CD4-positive, alpha-beta T cell treated with Interleukin-6 at 100 ng/mL for 8 hours (primary cell): ENCODE data around the gene RPLP1.
A peak's percentile ranks its signal among the peaks of the same experiment; 100 is the strongest.
"Not testable (repeated sequence)": the region's sequence is repeated elsewhere in the genome, so short reads cannot be mapped to it uniquely, and the experiment has no call there.

ENCODE experiments used
- DNase-seq: peaks from one replicate; pipeline ENCODE4 v3.0.0-alpha.2; 2020; ENCODE audit warnings: mixed read lengths, low spot score

The RPLP1 gene

DNA sequence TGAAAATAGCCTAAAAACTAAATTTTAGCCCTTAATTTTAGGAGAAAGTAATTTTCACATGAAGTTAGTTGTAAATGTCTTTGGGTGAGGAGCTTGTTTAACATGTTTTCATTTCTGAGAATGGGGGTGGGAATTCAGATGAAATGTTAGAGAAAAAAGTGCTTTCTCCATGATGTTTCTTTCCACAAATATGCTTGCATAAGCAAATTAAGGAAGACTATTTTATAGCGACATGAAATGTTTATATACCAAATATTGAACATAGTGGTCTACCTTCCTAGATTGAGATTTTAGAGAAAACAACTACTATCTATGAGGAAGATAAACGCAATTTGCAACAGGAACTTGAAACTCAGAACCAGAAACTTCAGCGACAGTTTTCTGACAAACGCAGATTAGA is 13.0 kb upstream of the RPLP1 start:
- no peak for DNase-seq

DNA sequence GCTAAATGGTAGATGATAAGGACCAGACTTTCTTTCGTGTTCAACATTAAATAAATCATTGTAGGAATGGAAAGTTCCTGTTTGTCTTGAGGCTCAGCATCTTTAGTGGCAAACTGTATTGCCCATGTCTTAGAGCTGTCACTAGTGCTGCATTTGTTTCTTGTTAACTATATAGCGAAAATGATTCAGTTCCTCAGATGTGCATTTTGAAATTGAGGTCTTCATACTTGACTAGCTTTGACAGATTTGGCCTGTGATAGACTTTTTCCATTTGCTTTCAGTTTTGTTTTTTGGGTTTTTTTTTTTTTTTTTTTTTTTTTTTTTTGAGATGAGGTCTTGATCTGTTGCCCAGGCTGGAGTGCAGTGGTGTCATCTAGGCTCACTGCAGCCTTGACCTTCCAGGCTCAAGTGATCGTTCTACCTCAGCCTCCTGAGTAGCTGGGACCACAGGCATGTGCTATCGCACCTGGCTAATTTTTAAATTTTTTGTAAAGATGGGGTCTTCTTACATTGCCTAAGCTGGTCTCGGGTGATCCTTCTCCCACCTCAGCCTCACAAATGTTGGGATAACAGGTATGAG is 9.5 kb upstream of the RPLP1 start:
- DNase-seq: no peak

- DNase-seq: no peak
These were observed 7.9 kb upstream of the RPLP1 start for GRCh38 chr15:69444686-69445085.

GRCh38 chr15:69446953-69447352 is 5.7 kb upstream of the RPLP1 start:
- no peak for DNase-seq

DNA sequence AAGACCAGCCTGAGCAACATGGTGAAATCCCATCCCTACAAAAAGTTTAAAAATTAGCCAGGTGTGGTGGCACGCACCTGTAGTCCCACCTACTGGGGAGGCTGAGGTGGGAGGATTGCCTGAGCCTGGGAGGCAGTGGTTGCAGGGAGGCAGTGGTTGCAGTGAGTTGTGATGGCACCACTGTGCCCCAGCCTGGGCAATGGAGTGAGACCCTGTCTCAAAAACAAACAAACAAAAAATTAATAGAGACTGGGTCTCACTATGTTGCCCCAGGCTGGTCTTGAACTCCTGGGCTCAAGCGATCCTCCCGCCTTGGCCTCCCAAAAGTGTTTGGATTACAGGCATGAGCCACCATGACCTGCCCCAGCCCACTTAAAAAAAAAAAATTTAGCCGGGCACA is 2.4 kb upstream of the RPLP1 start:
- DNase-seq: not testable (repeated sequence)

DNA sequence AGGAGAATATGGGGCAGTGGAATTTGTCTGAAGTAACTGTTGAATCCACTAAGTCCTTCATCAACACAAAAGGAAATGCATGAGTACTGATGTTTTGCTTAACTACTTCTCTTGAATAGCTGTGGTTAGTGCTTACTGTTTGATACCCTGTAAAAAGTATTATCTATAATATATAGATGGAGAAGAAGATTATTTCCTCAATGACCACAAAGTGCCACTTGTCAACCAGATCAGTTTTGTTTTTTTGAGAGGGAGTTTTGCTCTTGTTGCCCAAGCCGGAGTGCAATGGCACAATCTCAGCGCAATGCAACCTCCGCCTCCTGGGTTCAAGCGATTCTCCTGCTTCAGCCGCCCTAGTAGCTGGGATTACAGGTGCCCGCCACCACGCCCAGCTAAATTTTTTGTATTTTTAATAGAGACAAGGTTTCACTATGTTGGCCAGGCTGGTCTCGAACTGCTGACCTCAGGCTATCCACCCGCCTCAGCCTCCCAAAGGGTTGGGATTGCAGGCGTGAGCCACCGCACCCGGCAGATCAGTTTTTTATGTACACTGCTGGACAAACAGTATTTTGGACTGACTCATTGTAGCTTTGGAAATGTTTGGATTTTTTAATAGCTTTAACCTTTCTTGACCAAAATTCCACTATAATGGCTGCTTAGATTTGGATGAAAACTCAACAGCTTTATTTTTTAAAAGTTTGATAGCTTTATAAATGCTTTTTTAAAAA is 1.5 kb upstream of the RPLP1 start:
- DNase-seq: no peak

- DNase-seq: no peak
These were observed 497 bp upstream of the RPLP1 start for GRCh38 chr15:69451951-69452691.

DNA sequence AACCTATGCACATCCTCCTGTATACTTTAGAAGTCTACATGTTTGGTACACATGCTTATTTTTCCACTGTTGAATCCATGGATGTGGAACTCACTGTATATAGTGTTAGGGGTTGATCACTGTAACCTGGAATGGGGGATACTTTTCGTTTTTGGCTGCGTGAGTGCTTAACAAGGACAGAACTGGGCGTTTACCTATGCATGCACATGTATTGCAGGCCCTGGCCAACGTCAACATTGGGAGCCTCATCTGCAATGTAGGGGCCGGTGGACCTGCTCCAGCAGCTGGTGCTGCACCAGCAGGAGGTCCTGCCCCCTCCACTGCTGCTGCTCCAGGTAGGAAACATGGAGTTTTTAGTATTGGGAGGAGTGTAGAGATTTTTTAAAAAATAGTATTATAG is 2.3 kb downstream of the RPLP1 start:
- DNase-seq: no peak

DNA sequence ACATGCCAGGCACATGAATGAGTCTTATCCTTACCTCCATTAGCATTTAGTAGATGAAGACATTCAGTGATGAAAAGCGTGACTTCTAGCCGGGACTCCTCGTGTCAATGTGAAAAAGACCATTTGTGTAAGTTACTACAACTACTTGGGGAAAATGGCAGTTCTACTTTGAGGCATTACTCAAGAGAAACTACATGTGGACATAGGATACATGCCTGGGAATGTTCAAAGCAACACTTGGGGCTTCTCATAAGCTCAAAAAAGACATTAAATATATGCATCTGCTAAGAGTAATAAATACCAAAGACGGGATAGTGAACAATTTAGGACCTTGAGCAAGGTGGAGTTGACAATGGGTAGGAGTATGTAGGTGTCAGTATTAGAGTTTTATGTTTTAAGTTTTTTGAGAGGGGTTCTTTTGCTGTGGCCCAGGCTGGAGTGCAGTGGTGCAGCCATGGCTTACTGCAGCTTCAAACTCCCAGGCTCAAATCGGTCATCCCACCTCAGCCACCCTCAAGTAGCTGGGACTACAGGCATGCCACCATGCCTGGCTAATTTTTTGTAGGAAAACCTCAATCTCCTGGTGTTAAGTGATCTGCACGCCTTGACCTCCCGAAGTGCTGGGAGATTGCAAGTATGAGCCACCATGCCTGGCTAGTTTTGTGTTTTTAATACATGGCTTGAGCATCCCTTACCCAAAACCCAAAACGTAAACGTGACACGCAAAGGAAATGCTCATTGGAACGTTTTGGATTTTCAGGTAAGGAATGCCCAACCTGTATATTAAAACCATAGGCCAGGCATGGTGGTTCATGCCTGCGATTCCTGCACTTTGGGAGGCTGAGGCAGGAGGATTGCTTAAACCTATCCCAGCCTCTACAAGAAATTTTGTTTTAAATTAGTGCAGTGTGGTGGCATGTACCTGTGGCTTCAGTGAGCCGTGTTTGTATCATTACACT is 3.9 kb downstream of the RPLP1 start:
- DNase-seq: no peak

DNA sequence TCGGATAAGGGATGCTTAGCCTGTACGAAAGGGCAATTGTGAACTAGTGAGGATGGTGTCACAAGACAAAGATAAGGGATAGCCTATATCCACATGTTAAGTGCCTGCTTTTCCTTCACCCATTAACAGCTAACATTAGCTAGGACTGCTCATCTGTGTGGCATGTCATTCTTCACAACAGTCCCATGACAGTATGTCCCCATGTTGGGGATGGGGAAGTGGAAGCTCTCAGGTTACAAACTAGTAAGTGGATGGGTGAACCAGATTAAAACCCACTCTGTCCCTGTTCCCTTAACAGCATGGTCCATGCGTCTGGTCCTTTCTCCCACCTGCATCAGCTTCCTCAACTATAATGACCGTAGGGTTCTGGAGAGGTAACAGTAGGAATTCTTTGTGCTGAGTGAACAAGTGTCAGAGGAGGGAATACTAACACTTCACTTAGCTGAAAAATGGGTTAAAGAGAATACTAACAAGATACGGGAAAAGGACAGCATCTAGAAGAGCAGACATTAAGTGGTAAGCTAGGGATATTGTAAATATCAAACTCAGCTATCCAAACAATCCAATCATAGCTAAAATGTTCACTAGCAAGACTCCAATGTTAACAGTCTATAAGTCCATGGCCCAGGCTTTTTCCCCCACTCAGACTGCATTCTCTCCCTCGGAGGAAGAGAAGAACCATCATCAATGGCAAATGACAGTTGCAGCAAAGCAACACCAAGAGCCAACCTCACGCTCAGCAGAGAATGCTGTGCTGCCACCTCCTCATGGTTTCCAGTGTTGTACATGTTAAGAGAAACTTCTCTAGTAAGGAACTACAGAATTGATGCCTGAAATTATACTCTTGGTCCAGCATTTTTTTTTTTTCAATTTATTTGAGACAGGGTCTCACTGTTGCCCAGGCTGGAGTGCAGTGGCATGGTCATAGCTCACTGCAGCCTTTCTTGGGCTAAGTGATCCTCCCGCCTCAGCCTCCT is 5.0 kb downstream of the RPLP1 start:
- DNase-seq: no peak

DNA sequence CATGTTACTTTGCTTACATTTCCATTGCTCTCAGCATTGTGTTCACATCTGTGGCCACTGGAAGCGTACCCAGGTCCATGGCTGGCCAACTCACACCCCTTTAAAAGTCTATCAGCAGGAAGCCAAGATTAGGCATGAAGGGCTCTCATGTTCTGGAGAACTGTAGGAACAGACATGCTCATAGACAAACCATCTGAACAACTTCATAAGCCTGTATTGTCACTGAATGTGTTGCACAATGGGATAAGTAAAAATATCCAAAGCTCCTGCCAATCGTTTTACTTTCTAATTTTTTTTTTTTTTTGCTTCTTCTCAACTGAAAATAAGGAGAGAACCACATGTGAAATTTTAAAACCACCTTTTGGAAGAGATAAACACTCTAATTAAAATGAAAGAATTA is 6.4 kb downstream of the RPLP1 start:
- no peak for DNase-seq

DNA sequence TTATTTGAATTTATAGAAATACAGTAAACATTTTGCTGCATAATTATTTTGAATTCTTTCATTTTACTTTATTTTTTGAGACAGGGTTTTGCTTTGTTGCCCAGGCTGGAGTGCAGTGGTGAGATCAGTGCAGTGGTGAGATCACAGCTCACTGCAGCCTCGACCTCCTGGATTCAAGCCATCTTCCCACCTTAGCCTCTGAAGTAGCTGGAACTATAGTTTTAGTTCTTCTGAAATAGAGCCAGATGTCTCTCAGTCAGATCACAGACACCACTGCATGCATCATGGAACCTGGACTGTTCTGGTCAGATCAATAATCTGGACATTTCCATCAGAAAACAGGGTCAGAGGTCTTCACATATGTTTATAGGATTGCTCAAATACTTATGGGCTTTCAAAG is 7.9 kb downstream of the RPLP1 start:
- no peak for DNase-seq

DNA sequence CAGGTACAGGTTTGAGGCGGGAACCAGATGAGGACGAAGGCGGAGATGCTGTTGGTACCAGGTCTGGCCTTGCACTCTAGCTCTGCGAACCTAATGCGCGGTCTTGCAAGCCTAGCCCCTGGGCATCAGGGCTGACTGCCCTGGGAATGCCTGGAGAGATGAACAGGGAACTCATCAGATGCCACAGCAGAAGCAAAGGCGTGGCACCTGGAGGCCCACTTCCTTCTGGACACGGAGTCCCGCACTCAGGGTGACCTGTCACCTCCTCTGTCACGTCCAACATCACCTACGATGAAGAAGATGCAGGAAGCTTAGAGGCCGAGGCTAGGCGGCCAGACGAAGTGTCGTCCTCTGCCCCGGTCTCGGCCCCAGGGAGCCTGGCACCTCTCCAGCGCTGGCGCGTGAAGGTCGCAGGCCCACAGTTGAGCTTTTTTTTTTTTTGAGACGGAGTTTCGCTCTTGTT is 9.4 kb downstream of the RPLP1 start:
- DNase-seq: no peak

GRCh38 chr15:69462493-69463181 is 10.0 kb downstream of the RPLP1 start:
- DNase-seq: peak; percentile 92

GRCh38 chr15:69463182-69463756 is 10.7 kb downstream of the RPLP1 start:
- no peak for DNase-seq

DNA sequence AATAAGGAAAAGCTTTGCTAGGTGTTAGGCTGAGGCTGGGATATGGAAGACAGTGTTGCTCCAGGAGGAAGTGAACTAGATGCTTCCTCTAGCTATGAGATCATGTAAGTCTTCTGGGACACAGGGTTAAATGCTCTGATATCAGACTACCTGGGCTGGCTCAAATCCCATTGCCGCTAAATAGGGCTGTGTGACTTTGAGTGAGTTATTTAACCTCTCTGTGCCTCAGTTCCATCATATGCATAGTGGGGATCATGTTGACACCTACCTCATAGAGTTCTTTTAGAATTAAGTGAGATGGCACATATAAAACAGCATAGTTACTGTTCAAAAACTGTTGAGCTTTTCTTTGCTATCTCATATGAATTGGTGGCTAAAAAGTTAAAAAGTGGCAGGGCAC is 12.6 kb downstream of the RPLP1 start:
- DNase-seq: no peak

DNA sequence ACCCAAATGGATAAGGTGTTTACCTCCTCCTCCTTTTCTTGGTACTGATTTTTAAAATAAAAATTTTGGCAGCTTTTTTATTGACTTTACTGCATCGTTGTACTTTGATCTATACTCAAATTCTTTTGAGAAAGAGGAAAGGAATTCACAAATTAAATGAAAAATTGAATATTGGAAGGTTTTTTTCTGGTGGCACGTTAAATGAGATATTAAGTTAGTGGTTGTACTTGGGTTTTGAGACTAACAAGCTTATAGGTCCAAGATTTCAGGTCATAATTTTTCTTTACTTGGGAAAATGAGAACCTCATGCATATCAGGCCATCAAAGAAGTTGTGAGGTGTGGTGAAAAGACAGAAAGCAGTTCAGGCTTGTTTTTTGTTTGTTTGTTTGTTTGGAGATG is 14.1 kb downstream of the RPLP1 start:
- no peak for DNase-seq

DNA sequence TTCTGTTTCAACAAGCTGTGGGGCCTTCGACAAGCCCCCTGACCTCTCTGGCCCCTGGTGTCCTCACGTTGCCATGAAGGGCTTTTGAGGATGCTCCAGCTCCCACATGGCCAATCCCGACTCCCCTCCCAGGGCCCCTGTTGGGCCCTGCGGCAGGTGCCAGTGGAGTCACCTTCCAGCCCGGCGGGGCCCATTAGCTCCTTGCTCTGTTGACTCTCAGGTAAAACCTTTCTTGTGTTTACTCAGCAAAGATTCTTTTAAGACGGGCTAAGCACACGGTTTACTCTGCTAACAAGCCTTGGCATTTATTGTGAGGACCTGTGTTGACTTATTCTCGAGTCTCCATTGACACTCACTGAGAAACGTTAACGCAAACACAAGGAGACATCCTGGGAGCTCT is 15.0 kb downstream of the RPLP1 start:
- no peak for DNase-seq

DNA sequence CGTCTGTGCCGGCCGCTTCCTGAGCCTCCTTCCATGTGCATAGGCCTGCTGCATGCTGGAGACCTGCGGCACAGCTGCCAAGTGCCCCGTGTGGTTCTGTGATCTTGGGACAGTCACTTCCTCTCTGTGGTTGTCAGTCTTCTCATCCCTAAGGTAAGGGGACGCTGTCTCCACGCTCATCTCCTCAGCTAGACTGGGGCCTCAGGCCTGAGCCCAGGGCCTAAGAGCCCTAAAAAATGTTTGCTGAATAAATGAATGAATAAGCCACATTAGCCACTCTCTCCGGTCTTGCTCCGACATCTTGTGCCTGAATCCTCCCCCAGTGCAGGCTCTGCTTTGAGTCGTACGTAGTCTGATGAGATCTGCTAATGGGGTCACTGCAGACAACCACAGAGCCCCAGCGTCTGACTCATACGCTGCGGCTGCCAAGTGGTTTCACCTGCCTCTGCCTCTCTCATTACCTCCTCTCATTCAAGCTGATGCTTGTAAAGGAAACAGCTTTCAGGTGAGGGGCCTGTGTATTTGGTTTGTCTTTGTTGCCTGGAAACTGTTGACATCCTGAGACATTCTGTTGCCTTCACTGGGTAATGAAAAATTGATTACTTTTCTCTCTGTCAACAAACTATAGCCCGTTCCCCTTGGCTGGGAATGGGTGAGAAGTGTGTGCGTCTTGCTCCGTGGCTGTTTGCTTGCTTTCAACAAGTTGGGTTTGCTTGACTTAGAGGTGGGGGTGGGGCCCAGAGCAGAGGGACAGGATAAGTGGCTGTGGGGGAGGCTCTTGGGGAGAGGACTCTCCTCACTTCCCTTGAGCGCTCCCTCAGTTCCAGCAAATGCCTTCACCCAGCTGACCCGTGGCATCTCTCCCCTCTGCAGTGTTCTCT is 15.9 kb downstream of the RPLP1 start:
- DNase-seq: peak; percentile 87
